DOHH2 (cell line): ENCODE measurements around the gene EIF3I.

Experiments used
- CTCF ChIP-seq: fragments of 200-600 bp; sonication (generic); IDR thresholded peaks from one replicate; pipeline ENCODE4 v1.5.1; 2014; ENCODE audit warnings: antibody characterized with exemption, mild to moderate bottlenecking, low read depth, low read length; ENCODE audit not compliant: poor library complexity, severe bottlenecking
- EZH2phosphoT487 ChIP-seq: fragments of 200-600 bp; sonication (generic); IDR thresholded peaks from 2 replicates; pipeline ENCODE4 v1.6.1; 2017; ENCODE audit warnings: borderline replicate concordance, mild to moderate bottlenecking, antibody characterized with exemption, low read length, moderate library complexity, mixed read lengths

DNA sequence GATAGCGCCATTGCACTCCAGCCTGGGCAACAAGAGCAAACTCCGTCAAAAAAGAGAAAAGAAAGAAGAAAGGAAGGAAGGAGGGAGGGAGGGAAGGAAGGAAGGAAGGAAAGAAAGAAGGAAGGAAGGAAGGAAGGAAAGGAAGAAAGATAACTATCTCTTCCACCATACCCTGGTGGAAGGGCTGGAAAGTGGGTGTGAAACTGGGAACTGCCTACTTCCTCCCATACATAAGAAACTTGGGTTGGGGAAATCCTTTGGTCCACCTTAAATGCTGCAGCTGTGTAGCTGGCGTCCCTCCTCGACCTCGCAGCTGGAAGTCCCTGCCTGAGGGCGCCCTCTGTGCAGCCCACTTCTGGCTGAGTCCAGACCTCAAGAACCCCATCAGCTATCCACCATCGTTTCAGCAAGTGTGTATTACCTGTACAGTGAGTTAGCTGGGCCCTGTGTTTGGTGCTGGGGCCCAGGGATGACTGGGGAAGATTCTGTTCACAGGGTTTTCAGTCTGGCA is 20.2 kb downstream of the EIF3I start:
- TF ChIP-seq CTCF (no peak), EZH2phosphoT487 (no peak)
